ENCODE measurements around the gene L3MBTL2.

Gene L3MBTL2

GRCh38 chr22:41180926-41181325 is 24.2 kb upstream of the L3MBTL2 start:
- Histone ChIP-seq H3K27ac (ENCODE audit: insufficient read depth, low read depth, low read length, poor library complexity, severe bottlenecking) (no peak overlapping the region), H3K4me1 (ENCODE audit: control insufficient read depth, insufficient read depth, low read length) (no peaks in the 10 kb centered on the region), H3K27me3 (ENCODE audit: control insufficient read depth, insufficient read depth, low read length, poor library complexity, severe bottlenecking) (no peaks in the 10 kb centered on the region), H3K9me3 (ENCODE audit: control insufficient read depth, low read length) (no peaks in the 10 kb centered on the region), H3K36me3 (ENCODE audit: control insufficient read depth, insufficient read depth, low read length) (peaks cover 29% of the 10 kb centered on the region), H3K4me3 (ENCODE audit: insufficient read depth, low read depth, low read length) (no peak overlapping the region)
- WGBS, 2 experiments, result 92 to 97% methylated on average over 3 of the region's 3 CpGs

GRCh38 chr22:41181349-41182241 is 23.5 kb upstream of the L3MBTL2 start:
- no peaks in the 10 kb centered on the region for H3K27me3 ChIP-seq (ENCODE audit: control insufficient read depth, insufficient read depth, low read length, poor library complexity, severe bottlenecking)
- H3K9me3 ChIP-seq (ENCODE audit: control insufficient read depth, low read length), result no peaks in the 10 kb centered on the region
- H3K36me3 ChIP-seq (ENCODE audit: control insufficient read depth, insufficient read depth, low read length), result peaks cover 22% of the 10 kb centered on the region
- no peak overlapping the region for H3K27ac ChIP-seq (ENCODE audit: insufficient read depth, low read depth, low read length, poor library complexity, severe bottlenecking)
- no peak overlapping the region for H3K4me3 ChIP-seq (ENCODE audit: insufficient read depth, low read depth, low read length)
- no peaks in the 10 kb centered on the region for H3K4me1 ChIP-seq (ENCODE audit: control insufficient read depth, insufficient read depth, low read length)
- 92 to 93% methylated on average over 15 of the region's 15 CpGs for WGBS, 2 experiments

- H3K36me3 ChIP-seq (ENCODE audit: control insufficient read depth, insufficient read depth, low read length), result no peaks in the 10 kb centered on the region
- WGBS, 2 experiments, result 19 to 24% methylated on average over 3 of the region's 3 CpGs
Measured at GRCh38 chr22:41184679-41185078, 20.4 kb upstream of the L3MBTL2 start.

GRCh38 chr22:41191467-41191866 is 13.6 kb upstream of the L3MBTL2 start:
- H3K9me3 ChIP-seq (ENCODE audit: control insufficient read depth, low read length), result no peaks in the 10 kb centered on the region

More at GRCh38 chr22:41184679-41185078, 20.4 kb upstream of the L3MBTL2 start:
- Histone ChIP-seq H3K4me1 (ENCODE audit: control insufficient read depth, insufficient read depth, low read length) (no peaks in the 10 kb centered on the region), H3K27me3 (ENCODE audit: control insufficient read depth, insufficient read depth, low read length, poor library complexity, severe bottlenecking) (no peaks in the 10 kb centered on the region), H3K9me3 (ENCODE audit: control insufficient read depth, low read length) (no peaks in the 10 kb centered on the region), H3K27ac (ENCODE audit: insufficient read depth, low read depth, low read length, poor library complexity, severe bottlenecking) (no peak overlapping the region), H3K4me3 (ENCODE audit: insufficient read depth, low read depth, low read length) (no peak overlapping the region)

GRCh38 chr22:41193829-41194228 is 11.3 kb upstream of the L3MBTL2 start:
- no peak overlapping the region for H3K4me3 ChIP-seq (ENCODE audit: insufficient read depth, low read depth, low read length)
- WGBS, 2 experiments, result 91 to 95% methylated on average over 6 of the region's 6 CpGs
- H3K4me1 ChIP-seq (ENCODE audit: control insufficient read depth, insufficient read depth, low read length), result no peaks in the 10 kb centered on the region
- no peak overlapping the region for H3K27ac ChIP-seq (ENCODE audit: insufficient read depth, low read depth, low read length, poor library complexity, severe bottlenecking)
- H3K27me3 ChIP-seq (ENCODE audit: control insufficient read depth, insufficient read depth, low read length, poor library complexity, severe bottlenecking), result peaks cover 33% of the 10 kb centered on the region
- no peaks in the 10 kb centered on the region for H3K36me3 ChIP-seq (ENCODE audit: control insufficient read depth, insufficient read depth, low read length)
- H3K9me3 ChIP-seq (ENCODE audit: control insufficient read depth, low read length), result no peaks in the 10 kb centered on the region

More at GRCh38 chr22:41191467-41191866, 13.6 kb upstream of the L3MBTL2 start:
- WGBS, 2 experiments, result 97 to 98% methylated on average over 2 of the region's 2 CpGs
- H3K27ac ChIP-seq (ENCODE audit: insufficient read depth, low read depth, low read length, poor library complexity, severe bottlenecking), result no peak overlapping the region
- H3K4me1 ChIP-seq (ENCODE audit: control insufficient read depth, insufficient read depth, low read length), result no peaks in the 10 kb centered on the region
- H3K36me3 ChIP-seq (ENCODE audit: control insufficient read depth, insufficient read depth, low read length), result no peaks in the 10 kb centered on the region
- peaks cover 10% of the 10 kb centered on the region for H3K27me3 ChIP-seq (ENCODE audit: control insufficient read depth, insufficient read depth, low read length, poor library complexity, severe bottlenecking)
- no peak overlapping the region for H3K4me3 ChIP-seq (ENCODE audit: insufficient read depth, low read depth, low read length)

- Histone ChIP-seq H3K9me3 (ENCODE audit: control insufficient read depth, low read length) (no peaks in the 10 kb centered on the region), H3K27me3 (ENCODE audit: control insufficient read depth, insufficient read depth, low read length, poor library complexity, severe bottlenecking) (peaks cover 57% of the 10 kb centered on the region), H3K36me3 (ENCODE audit: control insufficient read depth, insufficient read depth, low read length) (no peaks in the 10 kb centered on the region), H3K4me3 (ENCODE audit: insufficient read depth, low read depth, low read length) (peak overlapping the region; percentile 35), H3K27ac (ENCODE audit: insufficient read depth, low read depth, low read length, poor library complexity, severe bottlenecking) (no peak overlapping the region), H3K4me1 (ENCODE audit: control insufficient read depth, insufficient read depth, low read length) (no peaks in the 10 kb centered on the region)
- WGBS, 2 experiments, result 1% methylated on average over 91 of the region's 91 CpGs
Measured at GRCh38 chr22:41197038-41197972, 7.8 kb upstream of the L3MBTL2 start.

GRCh38 chr22:41198027-41198580 is 7.0 kb upstream of the L3MBTL2 start:
- Histone ChIP-seq H3K27ac (ENCODE audit: insufficient read depth, low read depth, low read length, poor library complexity, severe bottlenecking) (no peak overlapping the region), H3K4me3 (ENCODE audit: insufficient read depth, low read depth, low read length) (peak overlapping the region; percentile 35), H3K4me1 (ENCODE audit: control insufficient read depth, insufficient read depth, low read length) (no peaks in the 10 kb centered on the region), H3K36me3 (ENCODE audit: control insufficient read depth, insufficient read depth, low read length) (no peaks in the 10 kb centered on the region), H3K27me3 (ENCODE audit: control insufficient read depth, insufficient read depth, low read length, poor library complexity, severe bottlenecking) (peaks cover 57% of the 10 kb centered on the region), H3K9me3 (ENCODE audit: control insufficient read depth, low read length) (no peaks in the 10 kb centered on the region)
- 7 to 9% methylated on average over 9 of the region's 9 CpGs for WGBS, 2 experiments

- Histone ChIP-seq H3K9me3 (ENCODE audit: control insufficient read depth, low read length) (no peaks in the 10 kb centered on the region), H3K4me3 (ENCODE audit: insufficient read depth, low read depth, low read length) (no peak overlapping the region), H3K4me1 (ENCODE audit: control insufficient read depth, insufficient read depth, low read length) (peaks cover 3% of the 10 kb centered on the region), H3K27ac (ENCODE audit: insufficient read depth, low read depth, low read length, poor library complexity, severe bottlenecking) (no peak overlapping the region), H3K36me3 (ENCODE audit: control insufficient read depth, insufficient read depth, low read length) (no peaks in the 10 kb centered on the region), H3K27me3 (ENCODE audit: control insufficient read depth, insufficient read depth, low read length, poor library complexity, severe bottlenecking) (peaks cover 58% of the 10 kb centered on the region)
- WGBS, 2 experiments, result 90 to 92% methylated on average over 10 of the region's 10 CpGs
Measured at GRCh38 chr22:41201141-41201540, 4.0 kb upstream of the L3MBTL2 start.

GRCh38 chr22:41203118-41203517 is 2.0 kb upstream of the L3MBTL2 start:
- H3K27ac ChIP-seq (ENCODE audit: insufficient read depth, low read depth, low read length, poor library complexity, severe bottlenecking), result no peak overlapping the region
- 92 to 96% methylated on average over 2 of the region's 2 CpGs for WGBS, 2 experiments

GRCh38 chr22:41204066-41204465 is 1.0 kb upstream of the L3MBTL2 start:
- Histone ChIP-seq H3K4me1 (ENCODE audit: control insufficient read depth, insufficient read depth, low read length) (peaks cover 3% of the 10 kb centered on the region), H3K4me3 (ENCODE audit: insufficient read depth, low read depth, low read length) (no peak overlapping the region), H3K36me3 (ENCODE audit: control insufficient read depth, insufficient read depth, low read length) (no peaks in the 10 kb centered on the region), H3K27me3 (ENCODE audit: control insufficient read depth, insufficient read depth, low read length, poor library complexity, severe bottlenecking) (peaks cover 29% of the 10 kb centered on the region), H3K9me3 (ENCODE audit: control insufficient read depth, low read length) (no peaks in the 10 kb centered on the region), H3K27ac (ENCODE audit: insufficient read depth, low read depth, low read length, poor library complexity, severe bottlenecking) (no peak overlapping the region)
- WGBS, 2 experiments, result 73 to 78% methylated on average over 4 of the region's 6 CpGs

More at GRCh38 chr22:41203118-41203517, 2.0 kb upstream of the L3MBTL2 start:
- Histone ChIP-seq H3K36me3 (ENCODE audit: control insufficient read depth, insufficient read depth, low read length) (no peaks in the 10 kb centered on the region), H3K9me3 (ENCODE audit: control insufficient read depth, low read length) (no peaks in the 10 kb centered on the region), H3K4me3 (ENCODE audit: insufficient read depth, low read depth, low read length) (no peak overlapping the region), H3K4me1 (ENCODE audit: control insufficient read depth, insufficient read depth, low read length) (peaks cover 3% of the 10 kb centered on the region), H3K27me3 (ENCODE audit: control insufficient read depth, insufficient read depth, low read length, poor library complexity, severe bottlenecking) (peaks cover 39% of the 10 kb centered on the region)

Measured in ectodermal cell (in vitro differentiated cells).